OCI-M2 (cell line): Measurements from ENCODE around the gene IL12B.
"Not testable (repeated sequence)": the region's sequence is repeated elsewhere in the genome, so short reads cannot be mapped to it uniquely, and the experiment has no call there.

ENCODE experiments used
- DNase-seq: peaks from one replicate; lab custom pipeline; 2025; ENCODE audit not compliant: unreplicated experiment; lab: John Stamatoyannopoulos, UW

IL12B gene

GRCh38 chr5:159333545-159333925, 3.2 kb upstream of the IL12B start:
- DNase-seq: no peak

- DNase-seq: no peak
These were observed 2.7 kb upstream of the IL12B start for GRCh38 chr5:159332800-159333544.

- no peak for DNase-seq
These were observed 1.0 kb upstream of the IL12B start for GRCh38 chr5:159331093-159331973.

GRCh38 chr5:159324986-159325385, 5.3 kb downstream of the IL12B start:
- no peak for DNase-seq

- no peak for DNase-seq
These were observed 6.1 kb downstream of the IL12B start for GRCh38 chr5:159324102-159324755.

GRCh38 chr5:159322180-159322579, 8.1 kb downstream of the IL12B start:
- DNase-seq: no peak

- DNase-seq: no peak
These were observed 10.5 kb downstream of the IL12B start for GRCh38 chr5:159319832-159320231.

- DNase-seq: no peak
These were observed 10.9 kb downstream of the IL12B start for GRCh38 chr5:159319363-159319762.

GRCh38 chr5:159318448-159318847, 11.8 kb downstream of the IL12B start:
- DNase-seq: no peak

GRCh38 chr5:159317849-159318248, 12.4 kb downstream of the IL12B start:
- DNase-seq: no peak

GRCh38 chr5:159316519-159317383, 13.5 kb downstream of the IL12B start:
- DNase-seq: no peak

GRCh38 chr5:159313197-159313596, 17.1 kb downstream of the IL12B start:
- no peak for DNase-seq

GRCh38 chr5:159311063-159311462, 19.2 kb downstream of the IL12B start:
- DNase-seq: no peak

- DNase-seq: no peak
These were observed 19.8 kb downstream of the IL12B start for GRCh38 chr5:159310511-159310910.

GRCh38 chr5:159309689-159310433, 20.4 kb downstream of the IL12B start:
- no peak for DNase-seq

- DNase-seq: no peak
These were observed 25.2 kb downstream of the IL12B start for GRCh38 chr5:159304961-159305595.

- DNase-seq: no peak
These were observed 27.0 kb downstream of the IL12B start for GRCh38 chr5:159303286-159303685.

- DNase-seq: not testable (repeated sequence)
These were observed 28.1 kb downstream of the IL12B start for GRCh38 chr5:159301929-159302860.

GRCh38 chr5:159301466-159301865, 28.8 kb downstream of the IL12B start:
- DNase-seq: no peak
